ENCODE measurements around the gene DGKI.

Gene DGKI

DNA sequence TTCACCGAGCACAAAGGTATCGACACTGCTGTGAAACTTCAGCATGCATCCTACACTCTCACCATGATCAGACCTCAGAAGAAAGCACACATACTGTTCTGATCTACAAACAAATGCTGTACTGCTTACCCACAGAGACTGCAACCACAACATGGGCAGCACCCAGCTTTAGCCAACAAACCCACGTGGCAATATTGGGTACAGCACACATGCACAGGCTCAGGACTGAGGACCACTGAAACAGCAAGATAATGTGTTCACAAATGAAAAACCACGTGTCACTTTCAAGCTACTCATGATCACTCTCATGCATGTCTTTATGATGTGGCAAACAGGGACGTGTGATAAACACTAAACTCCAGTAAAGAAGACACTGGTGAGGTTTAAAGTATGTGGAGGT is 383.9 kb downstream of the DGKI start:
- Histone ChIP-seq H2AFZ (ENCODE audit: low read depth, low read length, severe bottlenecking) (no peak overlapping the region), H3K9me3 (ENCODE audit: insufficient read depth, low read length) (no peaks in the 10 kb centered on the region), H3K9me2 (replicated peaks; ENCODE audit: insufficient read depth, low read length) (no peaks in the 10 kb centered on the region), H3K9ac (ENCODE audit: low read length) (no peak overlapping the region), H3K79me2 (ENCODE audit: insufficient read depth, low read length) (no peaks in the 10 kb centered on the region), H4K20me1 (ENCODE audit: low read depth, low read length) (no peaks in the 10 kb centered on the region), H3K4me2 (ENCODE audit: low read depth, low read length, poor library complexity, severe bottlenecking) (no peak overlapping the region), H3K27ac (ENCODE audit: low read depth, low read length) (no peak overlapping the region), H3K27me3 (ENCODE audit: low read length) (no peaks in the 10 kb centered on the region), H3K4me3 (ENCODE audit: insufficient read depth, low read length, poor library complexity, severe bottlenecking) (no peak overlapping the region), H3K36me3 (ENCODE audit: low read length) (no peaks in the 10 kb centered on the region), H3F3A (ENCODE audit: insufficient read depth) (no peaks in the 10 kb centered on the region)
- TF ChIP-seq EZH2phosphoT487 (conservative IDR thresholded peaks at IDR 0.05; ENCODE audit: low read length), result no peak

DNA sequence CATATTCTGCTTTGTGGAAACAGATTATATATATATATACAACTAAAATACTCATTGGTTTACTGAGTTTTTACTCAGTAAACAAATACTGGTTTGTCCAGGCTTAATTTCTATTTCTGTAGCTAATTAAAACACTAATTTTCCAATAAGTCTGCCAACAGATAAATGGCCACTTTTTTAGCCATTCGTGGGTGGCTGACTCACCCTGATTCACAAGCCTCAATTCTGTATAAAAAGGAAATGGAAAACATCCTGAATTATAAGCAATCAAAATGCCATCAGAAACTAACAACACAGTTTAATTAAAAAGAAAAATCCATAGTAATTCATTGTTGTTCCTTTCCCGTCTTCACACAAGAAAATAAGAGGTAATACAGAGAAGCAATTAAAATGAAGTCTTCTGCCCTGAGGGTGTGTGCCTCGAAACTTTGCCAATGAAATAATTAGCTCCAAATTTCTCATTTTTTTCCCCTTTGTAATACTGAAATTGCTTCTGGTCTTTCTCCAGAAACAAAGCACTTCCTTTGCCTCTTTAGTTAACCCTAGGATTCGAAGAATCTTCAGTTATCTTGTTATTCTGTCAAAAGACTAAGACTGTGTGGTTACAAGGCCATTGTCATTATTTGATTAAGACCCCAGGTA is 384.6 kb downstream of the DGKI start:
- Histone ChIP-seq H3K9me2 (replicated peaks; ENCODE audit: insufficient read depth, low read length) (no peaks in the 10 kb centered on the region), H3K27me3 (ENCODE audit: low read length) (no peaks in the 10 kb centered on the region), H3K4me3 (ENCODE audit: insufficient read depth, low read length, poor library complexity, severe bottlenecking) (no peak overlapping the region), H3K27ac (ENCODE audit: low read depth, low read length) (no peak overlapping the region), H4K20me1 (ENCODE audit: low read depth, low read length) (no peaks in the 10 kb centered on the region), H3K4me2 (ENCODE audit: low read depth, low read length, poor library complexity, severe bottlenecking) (no peak overlapping the region), H3K79me2 (ENCODE audit: insufficient read depth, low read length) (no peaks in the 10 kb centered on the region), H3K9me3 (ENCODE audit: insufficient read depth, low read length) (no peaks in the 10 kb centered on the region), H3K9ac (ENCODE audit: low read length) (no peak overlapping the region), H3F3A (ENCODE audit: insufficient read depth) (no peaks in the 10 kb centered on the region), H2AFZ (ENCODE audit: low read depth, low read length, severe bottlenecking) (no peak overlapping the region), H3K36me3 (ENCODE audit: low read length) (no peaks in the 10 kb centered on the region)
- TF ChIP-seq EZH2phosphoT487 (conservative IDR thresholded peaks at IDR 0.05; ENCODE audit: low read length), result no peak
- TF ChIP-seq, protein P1, sequence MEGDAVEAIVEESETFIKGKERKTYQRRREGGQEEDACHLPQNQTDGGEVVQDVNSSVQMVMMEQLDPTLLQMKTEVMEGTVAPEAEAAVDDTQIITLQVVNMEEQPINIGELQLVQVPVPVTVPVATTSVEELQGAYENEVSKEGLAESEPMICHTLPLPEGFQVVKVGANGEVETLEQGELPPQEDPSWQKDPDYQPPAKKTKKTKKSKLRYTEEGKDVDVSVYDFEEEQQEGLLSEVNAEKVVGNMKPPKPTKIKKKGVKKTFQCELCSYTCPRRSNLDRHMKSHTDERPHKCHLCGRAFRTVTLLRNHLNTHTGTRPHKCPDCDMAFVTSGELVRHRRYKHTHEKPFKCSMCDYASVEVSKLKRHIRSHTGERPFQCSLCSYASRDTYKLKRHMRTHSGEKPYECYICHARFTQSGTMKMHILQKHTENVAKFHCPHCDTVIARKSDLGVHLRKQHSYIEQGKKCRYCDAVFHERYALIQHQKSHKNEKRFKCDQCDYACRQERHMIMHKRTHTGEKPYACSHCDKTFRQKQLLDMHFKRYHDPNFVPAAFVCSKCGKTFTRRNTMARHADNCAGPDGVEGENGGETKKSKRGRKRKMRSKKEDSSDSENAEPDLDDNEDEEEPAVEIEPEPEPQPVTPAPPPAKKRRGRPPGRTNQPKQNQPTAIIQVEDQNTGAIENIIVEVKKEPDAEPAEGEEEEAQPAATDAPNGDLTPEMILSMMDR (IDR thresholded peaks at IDR 0.05; ENCODE audit: insufficient read depth, low read length, poor library complexity, severe bottlenecking), result no peak

DNA sequence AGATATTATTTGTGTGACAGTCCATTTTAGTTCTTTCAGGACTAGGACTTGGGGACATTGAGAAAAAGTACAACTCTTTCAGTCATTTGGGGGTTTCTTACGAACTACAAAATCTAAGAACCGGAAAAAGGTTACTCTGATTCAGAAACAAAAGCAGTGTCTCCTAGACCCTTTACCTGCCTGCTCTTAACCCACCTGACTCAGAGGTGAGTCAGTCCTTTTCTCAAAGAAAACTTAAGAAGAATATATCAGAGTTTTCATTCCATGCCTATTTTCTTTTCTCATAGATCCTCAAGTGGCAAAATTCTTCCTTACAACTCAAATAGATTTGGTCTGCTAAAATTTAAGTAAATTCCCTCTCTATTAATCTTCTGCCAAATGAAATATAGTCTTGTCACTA is 388.4 kb downstream of the DGKI start:
- TF ChIP-seq, protein P1 (IDR thresholded peaks at IDR 0.05; ENCODE audit: insufficient read depth, low read length, poor library complexity, severe bottlenecking), result no peak
- no peak for TF ChIP-seq EZH2phosphoT487 (conservative IDR thresholded peaks at IDR 0.05; ENCODE audit: low read length)
- Histone ChIP-seq H3K9me3 (ENCODE audit: insufficient read depth, low read length) (no peaks in the 10 kb centered on the region), H3K9me2 (replicated peaks; ENCODE audit: insufficient read depth, low read length) (no peaks in the 10 kb centered on the region), H2AFZ (ENCODE audit: low read depth, low read length, severe bottlenecking) (no peak overlapping the region), H3K9ac (ENCODE audit: low read length) (no peak overlapping the region), H3K4me2 (ENCODE audit: low read depth, low read length, poor library complexity, severe bottlenecking) (no peak overlapping the region), H3K36me3 (ENCODE audit: low read length) (no peaks in the 10 kb centered on the region), H3F3A (ENCODE audit: insufficient read depth) (no peaks in the 10 kb centered on the region), H3K4me3 (ENCODE audit: insufficient read depth, low read length, poor library complexity, severe bottlenecking) (no peak overlapping the region), H3K27me3 (ENCODE audit: low read length) (no peaks in the 10 kb centered on the region), H3K27ac (ENCODE audit: low read depth, low read length) (no peak overlapping the region), H4K20me1 (ENCODE audit: low read depth, low read length) (no peaks in the 10 kb centered on the region), H3K79me2 (ENCODE audit: insufficient read depth, low read length) (no peaks in the 10 kb centered on the region)

DNA sequence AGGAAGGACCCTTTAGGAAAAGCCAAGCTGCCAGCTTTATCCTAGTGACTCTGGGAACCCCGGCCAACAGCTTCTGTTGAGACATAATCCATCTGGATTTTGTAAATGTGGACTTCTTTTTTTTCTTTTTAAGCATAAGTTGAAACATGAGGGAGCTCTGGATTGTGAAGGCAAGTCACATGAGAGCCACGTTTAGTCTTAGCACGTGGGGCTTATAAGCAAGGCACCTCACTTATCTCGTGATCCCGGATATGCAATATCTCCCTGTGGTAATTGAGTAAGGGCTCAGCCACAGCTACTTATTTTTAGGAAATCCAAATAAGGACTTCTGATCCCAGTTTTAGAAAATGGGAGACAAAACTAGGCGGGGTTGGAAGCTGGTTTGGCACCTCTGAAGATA is 392.0 kb downstream of the DGKI start:
- Histone ChIP-seq H4K20me1 (ENCODE audit: low read depth, low read length) (no peaks in the 10 kb centered on the region), H3K4me2 (ENCODE audit: low read depth, low read length, poor library complexity, severe bottlenecking) (no peak overlapping the region), H2AFZ (ENCODE audit: low read depth, low read length, severe bottlenecking) (no peak overlapping the region), H3K27me3 (ENCODE audit: low read length) (no peaks in the 10 kb centered on the region), H3K9me2 (replicated peaks; ENCODE audit: insufficient read depth, low read length) (no peaks in the 10 kb centered on the region), H3K79me2 (ENCODE audit: insufficient read depth, low read length) (no peaks in the 10 kb centered on the region), H3K4me3 (ENCODE audit: insufficient read depth, low read length, poor library complexity, severe bottlenecking) (no peak overlapping the region), H3F3A (ENCODE audit: insufficient read depth) (no peaks in the 10 kb centered on the region), H3K36me3 (ENCODE audit: low read length) (no peaks in the 10 kb centered on the region), H3K9me3 (ENCODE audit: insufficient read depth, low read length) (no peaks in the 10 kb centered on the region), H3K9ac (ENCODE audit: low read length) (no peak overlapping the region), H3K27ac (ENCODE audit: low read depth, low read length) (no peak overlapping the region)
- TF ChIP-seq EZH2phosphoT487 (conservative IDR thresholded peaks at IDR 0.05; ENCODE audit: low read length), result no peak
- TF ChIP-seq, protein P1 (IDR thresholded peaks at IDR 0.05; ENCODE audit: insufficient read depth, low read length, poor library complexity, severe bottlenecking), result no peak
